ENCODE measurements around the gene BBOX1. TPM values are rescaled to one million over a fixed set of nuclear protein-coding genes. Genes with fewer than 3 reads are reported as not detected.

The BBOX1 gene
- total RNA-seq, 1 donor from 2014 or later: not detected

GRCh38 chr11:27112946-27113345 lies 72.3 kb downstream of the BBOX1 start:
- Histone ChIP-seq H4K20me1 (ENCODE audit: low read depth) (no peaks in the 10 kb centered on the region), H3K9me3 (ENCODE audit: low read depth) (no peaks in the 10 kb centered on the region), H3F3A (ENCODE audit: low read depth) (no peaks in the 10 kb centered on the region), H3K9ac (no peak overlapping the region), H3K79me2 (ENCODE audit: low read depth) (no peaks in the 10 kb centered on the region), H3K4me1 (no peaks in the 10 kb centered on the region), H3K27me3 (no peaks in the 10 kb centered on the region), H3K4me3 (no peak overlapping the region), H3K36me3 (no peaks in the 10 kb centered on the region), H3K4me2 (no peak overlapping the region), H3K27ac (no peak overlapping the region), H2AFZ (replicated peaks) (no peak overlapping the region)
- Mint-ChIP-seq H3K4me3 (no peak overlapping the region), H3K36me3 (no peaks in the 10 kb centered on the region), H3K4me1 (no peaks in the 10 kb centered on the region), H3K27me3 (ENCODE audit: insufficient read depth, low read depth) (peaks cover 2% of the 10 kb centered on the region), H3K27ac (no peak overlapping the region), H3K9me3 (no peaks in the 10 kb centered on the region)
- TF ChIP-seq EZH2 (IDR thresholded peaks at IDR 0.05) (no peak), EZH2phosphoT487 (IDR thresholded peaks at IDR 0.05) (no peak), CTCF (IDR thresholded peaks at IDR 0.05) (no peak)
- DNase-seq (ENCODE audit: low spot score): no peak

GRCh38 chr11:27115051-27115650 lies 74.5 kb downstream of the BBOX1 start:
- no peak for DNase-seq (ENCODE audit: low spot score)
- no peaks in the 10 kb centered on the region for H3K9me3 Mint-ChIP-seq

GRCh38 chr11:27116684-27117083 lies 76.1 kb downstream of the BBOX1 start:
- Histone ChIP-seq H3K27me3 (no peaks in the 10 kb centered on the region), H3K4me1 (no peaks in the 10 kb centered on the region), H4K20me1 (ENCODE audit: low read depth) (no peaks in the 10 kb centered on the region), H3K9ac (no peak overlapping the region), H3K36me3 (no peaks in the 10 kb centered on the region), H3K4me2 (no peak overlapping the region), H3K4me3 (no peak overlapping the region), H3K27ac (no peak overlapping the region), H3K9me3 (ENCODE audit: low read depth) (no peaks in the 10 kb centered on the region), H3K79me2 (ENCODE audit: low read depth) (no peaks in the 10 kb centered on the region), H2AFZ (replicated peaks) (no peak overlapping the region), H3F3A (ENCODE audit: low read depth) (no peaks in the 10 kb centered on the region)
- DNase-seq (ENCODE audit: low spot score): no peak
- no peak for TF ChIP-seq EZH2phosphoT487 (IDR thresholded peaks at IDR 0.05)
- no peak for TF ChIP-seq EZH2 (IDR thresholded peaks at IDR 0.05)
- TF ChIP-seq CTCF (IDR thresholded peaks at IDR 0.05): no peak
- peaks cover 2% of the 10 kb centered on the region for H3K27me3 Mint-ChIP-seq (ENCODE audit: insufficient read depth, low read depth)
- peaks cover 5% of the 10 kb centered on the region for H3K4me1 Mint-ChIP-seq
- H3K4me3 Mint-ChIP-seq: no peak overlapping the region
- no peaks in the 10 kb centered on the region for H3K36me3 Mint-ChIP-seq
- H3K9me3 Mint-ChIP-seq: no peaks in the 10 kb centered on the region
- no peak overlapping the region for H3K27ac Mint-ChIP-seq

More at GRCh38 chr11:27115051-27115650, 74.5 kb downstream of the BBOX1 start:
- no peak overlapping the region for H3K4me2 ChIP-seq
- no peak overlapping the region for H3K4me3 Mint-ChIP-seq
- H3K27me3 Mint-ChIP-seq (ENCODE audit: insufficient read depth, low read depth): peaks cover 2% of the 10 kb centered on the region
- H3K36me3 Mint-ChIP-seq: no peaks in the 10 kb centered on the region
- no peaks in the 10 kb centered on the region for H3K9me3 ChIP-seq (ENCODE audit: low read depth)
- no peaks in the 10 kb centered on the region for H4K20me1 ChIP-seq (ENCODE audit: low read depth)
- no peak overlapping the region for H3K27ac Mint-ChIP-seq
- H3K79me2 ChIP-seq (ENCODE audit: low read depth): no peaks in the 10 kb centered on the region
- no peak overlapping the region for H3K9ac ChIP-seq
- no peak overlapping the region for H3K27ac ChIP-seq
- no peaks in the 10 kb centered on the region for H3K27me3 ChIP-seq
- peaks cover 5% of the 10 kb centered on the region for H3K4me1 Mint-ChIP-seq
- no peaks in the 10 kb centered on the region for H3F3A ChIP-seq (ENCODE audit: low read depth)
- no peak for TF ChIP-seq CTCF (IDR thresholded peaks at IDR 0.05)
- no peak for TF ChIP-seq EZH2 (IDR thresholded peaks at IDR 0.05)
- no peak for TF ChIP-seq EZH2phosphoT487 (IDR thresholded peaks at IDR 0.05)
- H3K36me3 ChIP-seq: no peaks in the 10 kb centered on the region
- H2AFZ ChIP-seq (replicated peaks): no peak overlapping the region
- no peak overlapping the region for H3K4me3 ChIP-seq
- no peaks in the 10 kb centered on the region for H3K4me1 ChIP-seq

Measured in neural progenitor cell (in vitro differentiated cells).